GM19023 (cell line): Measurements from ENCODE around the gene SLC19A1.

Experiments
- ATAC-seq: cut with Tn5 transposase; IDR thresholded peaks from one replicate; pipeline ENCODE4 v1.9.1; 2021; ENCODE audit warnings: mild to moderate bottlenecking, moderate library complexity; ENCODE audit not compliant: unreplicated experiment

Gene SLC19A1

GRCh38 chr21:45481566-45481965, 60.7 kb downstream of the SLC19A1 start:
- no peak for ATAC-seq

GRCh38 chr21:45480701-45481500, 61.3 kb downstream of the SLC19A1 start:
- ATAC-seq = no peak

- ATAC-seq = no peak
These were observed 62.3 kb downstream of the SLC19A1 start for GRCh38 chr21:45479691-45480675.

GRCh38 chr21:45478816-45479669, 63.2 kb downstream of the SLC19A1 start:
- ATAC-seq = no peak

GRCh38 chr21:45478115-45478801, 64.0 kb downstream of the SLC19A1 start:
- ATAC-seq = no peak

- ATAC-seq = no peak
These were observed 64.8 kb downstream of the SLC19A1 start for GRCh38 chr21:45477176-45478114.

- no peak for ATAC-seq
These were observed 65.7 kb downstream of the SLC19A1 start for GRCh38 chr21:45476582-45476981.

GRCh38 chr21:45475797-45476570, 66.3 kb downstream of the SLC19A1 start:
- no peak for ATAC-seq

- ATAC-seq = no peak
These were observed 67.1 kb downstream of the SLC19A1 start for GRCh38 chr21:45475004-45475685.

GRCh38 chr21:45474323-45474950, 67.8 kb downstream of the SLC19A1 start:
- ATAC-seq = no peak

GRCh38 chr21:45473496-45474322, 68.5 kb downstream of the SLC19A1 start:
- no peak for ATAC-seq

GRCh38 chr21:45472445-45473365, 69.5 kb downstream of the SLC19A1 start:
- no peak for ATAC-seq

- ATAC-seq = no peak
These were observed 70.6 kb downstream of the SLC19A1 start for GRCh38 chr21:45471525-45472221.

- ATAC-seq = no peak
These were observed 71.3 kb downstream of the SLC19A1 start for GRCh38 chr21:45470773-45471524.
